ENCODE measurements around the gene MYO1E.

Gene MYO1E

GRCh38 chr15:59222906-59223550 lies 149.6 kb downstream of the MYO1E start:
- no peak for DNase-seq

GRCh38 chr15:59221511-59222505 lies 150.9 kb downstream of the MYO1E start:
- no peak for DNase-seq

- no peak for DNase-seq
Observed at GRCh38 chr15:59218710-59219109, 154.0 kb downstream of the MYO1E start.

GRCh38 chr15:59217876-59218498 lies 154.7 kb downstream of the MYO1E start:
- DNase-seq, result no peak

GRCh38 chr15:59216911-59217310 lies 155.8 kb downstream of the MYO1E start:
- no peak for DNase-seq

- no peak for DNase-seq
Observed at GRCh38 chr15:59210186-59210585, 162.5 kb downstream of the MYO1E start.

GRCh38 chr15:59208613-59209249 lies 163.9 kb downstream of the MYO1E start:
- no peak for DNase-seq

- no peak for DNase-seq
Observed at GRCh38 chr15:59206623-59207183, 166.0 kb downstream of the MYO1E start, which contains the start of gene LDHAL6B. Gene LDHAL6B, plus strand, starts transcription at chr15:59206843. Its CDS starts 98 bp downstream, at chr15:59206941.

GRCh38 chr15:59205839-59206622 lies 166.6 kb downstream of the MYO1E start:
- no peak for DNase-seq

- DNase-seq, result no peak
Observed at GRCh38 chr15:59203657-59204056, 169.0 kb downstream of the MYO1E start.

GRCh38 chr15:59203008-59203407 lies 169.7 kb downstream of the MYO1E start:
- DNase-seq, result no peak

GRCh38 chr15:59200560-59200959 lies 172.1 kb downstream of the MYO1E start:
- DNase-seq, result no peak

GRCh38 chr15:59199626-59200465 lies 172.8 kb downstream of the MYO1E start:
- no peak for DNase-seq

- DNase-seq, result no peak
Observed at GRCh38 chr15:59197454-59197853, 175.2 kb downstream of the MYO1E start.

GRCh38 chr15:59196416-59196815 lies 176.3 kb downstream of the MYO1E start:
- no peak for DNase-seq

- no peak for DNase-seq
Observed at GRCh38 chr15:59194639-59195325, 177.9 kb downstream of the MYO1E start.

GRCh38 chr15:59191855-59192237 lies 180.8 kb downstream of the MYO1E start:
- no peak for DNase-seq

GRCh38 chr15:59190291-59190690 lies 182.4 kb downstream of the MYO1E start:
- DNase-seq, result no peak

- no peak for DNase-seq
Observed at GRCh38 chr15:59189241-59189640, 183.4 kb downstream of the MYO1E start.

- DNase-seq, result no peak
Observed at GRCh38 chr15:59186501-59186900, 186.2 kb downstream of the MYO1E start.

All from CD4-positive, alpha-beta T cell treated with Interleukin-17A for 1 hour (primary cell).